Thyroid gland (tissue), 4 donors: ENCODE data around the gene AADACL3.

Source experiments
- POLR2A ChIP-seq, 2 donors: fragments of 450-650 bp; IDR thresholded peaks; one replicate each; pipeline ENCODE4 v1.6.1; 2017; ENCODE audit warnings: antibody characterized with exemption in 2 of 2, mild to moderate bottlenecking in 2 of 2, moderate library complexity in 1 of 2
- TF ChIP-seq, protein P1 (sequence below), 6 experiments: fragments of 200-600 bp in 3 of 6; fragments of 450-650 bp in 3 of 6; sonication (generic) in 3 of 6; IDR thresholded peaks; one replicate each; pipeline ENCODE4 v1.5.1; 2016 to 2019; ENCODE audit warnings: antibody characterized with exemption in 6 of 6, mild to moderate bottlenecking in 2 of 6, inconsistent platforms in 1 of 6, moderate library complexity in 1 of 6

DNA sequence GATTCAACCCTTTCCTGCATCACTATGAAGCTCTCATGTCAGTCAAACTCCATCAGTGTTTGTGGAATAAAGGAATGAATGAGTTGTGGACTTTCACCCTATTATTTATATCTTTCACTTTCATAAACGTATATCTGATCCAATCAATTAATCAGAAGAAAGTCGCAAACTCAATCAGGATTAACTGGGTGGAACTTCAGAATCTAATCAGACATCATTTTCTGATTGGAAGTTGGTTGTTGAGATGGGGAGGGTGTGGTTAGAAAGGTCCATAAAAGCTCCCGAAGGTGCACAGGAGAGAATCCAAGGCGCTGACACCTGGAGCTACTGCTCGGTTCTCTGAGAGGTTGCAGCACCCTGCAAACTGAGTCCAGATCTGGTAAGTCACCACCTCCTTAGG is 57.5 kb downstream of the AADACL3 start, which contains the start of gene PRAMEF12:
- TF ChIP-seq, protein P1, sequence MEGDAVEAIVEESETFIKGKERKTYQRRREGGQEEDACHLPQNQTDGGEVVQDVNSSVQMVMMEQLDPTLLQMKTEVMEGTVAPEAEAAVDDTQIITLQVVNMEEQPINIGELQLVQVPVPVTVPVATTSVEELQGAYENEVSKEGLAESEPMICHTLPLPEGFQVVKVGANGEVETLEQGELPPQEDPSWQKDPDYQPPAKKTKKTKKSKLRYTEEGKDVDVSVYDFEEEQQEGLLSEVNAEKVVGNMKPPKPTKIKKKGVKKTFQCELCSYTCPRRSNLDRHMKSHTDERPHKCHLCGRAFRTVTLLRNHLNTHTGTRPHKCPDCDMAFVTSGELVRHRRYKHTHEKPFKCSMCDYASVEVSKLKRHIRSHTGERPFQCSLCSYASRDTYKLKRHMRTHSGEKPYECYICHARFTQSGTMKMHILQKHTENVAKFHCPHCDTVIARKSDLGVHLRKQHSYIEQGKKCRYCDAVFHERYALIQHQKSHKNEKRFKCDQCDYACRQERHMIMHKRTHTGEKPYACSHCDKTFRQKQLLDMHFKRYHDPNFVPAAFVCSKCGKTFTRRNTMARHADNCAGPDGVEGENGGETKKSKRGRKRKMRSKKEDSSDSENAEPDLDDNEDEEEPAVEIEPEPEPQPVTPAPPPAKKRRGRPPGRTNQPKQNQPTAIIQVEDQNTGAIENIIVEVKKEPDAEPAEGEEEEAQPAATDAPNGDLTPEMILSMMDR (IDR thresholded peaks at IDR 0.05), result no peak
- TF ChIP-seq POLR2A (IDR thresholded peaks at IDR 0.05), result no peak
